ENCODE results near the gene RNF123.

DNA sequence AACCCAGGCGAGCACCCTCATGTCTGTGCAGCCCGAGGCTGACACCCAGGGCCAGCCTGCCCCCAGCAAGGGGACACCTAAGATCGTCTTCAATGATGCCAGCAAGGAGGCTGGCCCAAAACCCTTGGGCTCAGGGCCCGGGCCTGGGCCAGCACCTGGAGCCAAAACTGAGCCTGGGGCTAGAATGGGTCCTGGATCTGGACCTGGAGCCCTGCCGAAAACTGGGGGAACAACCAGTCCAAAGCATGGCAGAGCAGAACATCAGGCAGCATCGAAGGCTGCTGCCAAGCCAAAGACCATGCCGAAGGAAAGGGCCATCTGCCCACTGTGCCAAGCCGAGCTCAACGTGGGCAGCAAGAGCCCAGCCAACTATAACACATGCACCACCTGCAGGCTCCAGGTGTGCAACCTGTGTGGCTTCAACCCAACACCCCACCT is 46.6 kb upstream of the RNF123 start:
- TF ChIP-seq, protein P1, sequence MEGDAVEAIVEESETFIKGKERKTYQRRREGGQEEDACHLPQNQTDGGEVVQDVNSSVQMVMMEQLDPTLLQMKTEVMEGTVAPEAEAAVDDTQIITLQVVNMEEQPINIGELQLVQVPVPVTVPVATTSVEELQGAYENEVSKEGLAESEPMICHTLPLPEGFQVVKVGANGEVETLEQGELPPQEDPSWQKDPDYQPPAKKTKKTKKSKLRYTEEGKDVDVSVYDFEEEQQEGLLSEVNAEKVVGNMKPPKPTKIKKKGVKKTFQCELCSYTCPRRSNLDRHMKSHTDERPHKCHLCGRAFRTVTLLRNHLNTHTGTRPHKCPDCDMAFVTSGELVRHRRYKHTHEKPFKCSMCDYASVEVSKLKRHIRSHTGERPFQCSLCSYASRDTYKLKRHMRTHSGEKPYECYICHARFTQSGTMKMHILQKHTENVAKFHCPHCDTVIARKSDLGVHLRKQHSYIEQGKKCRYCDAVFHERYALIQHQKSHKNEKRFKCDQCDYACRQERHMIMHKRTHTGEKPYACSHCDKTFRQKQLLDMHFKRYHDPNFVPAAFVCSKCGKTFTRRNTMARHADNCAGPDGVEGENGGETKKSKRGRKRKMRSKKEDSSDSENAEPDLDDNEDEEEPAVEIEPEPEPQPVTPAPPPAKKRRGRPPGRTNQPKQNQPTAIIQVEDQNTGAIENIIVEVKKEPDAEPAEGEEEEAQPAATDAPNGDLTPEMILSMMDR (conservative IDR thresholded peaks at IDR 0.05), result no peak
- TF ChIP-seq EZH2 (IDR thresholded peaks at IDR 0.05; ENCODE audit: low read depth), result no peak
